ENCODE data around the gene C6orf120. TPM values are rescaled to one million over a fixed set of nuclear protein-coding genes. Genes with fewer than 3 reads are reported as not detected.

C6orf120 gene
- total RNA-seq, 1 donor from 2014 or later: 13.6 TPM

Other genes with a start within 250 kb of the C6orf120 start
- 7.2 TPM for gene WDR27, start 97 bp upstream of the C6orf120 start, total RNA-seq
- 56.6 TPM for gene PHF10, start 22.4 kb downstream of the C6orf120 start, total RNA-seq
- gene DYNLT2, start 49.4 kb downstream of the C6orf120 start, total RNA-seq: 0.83 TPM
- gene ERMARD, start 49.5 kb downstream of the C6orf120 start, total RNA-seq: 11.3 TPM